Measurements from ENCODE around the gene ZNF778. TPM values are rescaled to one million over a fixed set of nuclear protein-coding genes. Genes with fewer than 3 reads are reported as not detected.
A peak's percentile ranks its signal among the peaks of the same experiment; 100 is the strongest.

Gene ZNF778
- total RNA-seq, 2 donors from 2014 or later = 3.9 to 6.4 TPM

- intact Hi-C loops (cut with DNase I) = no loop called here
- H3K27ac ChIP-seq = no peak overlapping the region
- DNase-seq = no peak
Measured at GRCh38 chr16:89268987-89269735, 51.7 kb downstream of the ZNF778 start.

DNA sequence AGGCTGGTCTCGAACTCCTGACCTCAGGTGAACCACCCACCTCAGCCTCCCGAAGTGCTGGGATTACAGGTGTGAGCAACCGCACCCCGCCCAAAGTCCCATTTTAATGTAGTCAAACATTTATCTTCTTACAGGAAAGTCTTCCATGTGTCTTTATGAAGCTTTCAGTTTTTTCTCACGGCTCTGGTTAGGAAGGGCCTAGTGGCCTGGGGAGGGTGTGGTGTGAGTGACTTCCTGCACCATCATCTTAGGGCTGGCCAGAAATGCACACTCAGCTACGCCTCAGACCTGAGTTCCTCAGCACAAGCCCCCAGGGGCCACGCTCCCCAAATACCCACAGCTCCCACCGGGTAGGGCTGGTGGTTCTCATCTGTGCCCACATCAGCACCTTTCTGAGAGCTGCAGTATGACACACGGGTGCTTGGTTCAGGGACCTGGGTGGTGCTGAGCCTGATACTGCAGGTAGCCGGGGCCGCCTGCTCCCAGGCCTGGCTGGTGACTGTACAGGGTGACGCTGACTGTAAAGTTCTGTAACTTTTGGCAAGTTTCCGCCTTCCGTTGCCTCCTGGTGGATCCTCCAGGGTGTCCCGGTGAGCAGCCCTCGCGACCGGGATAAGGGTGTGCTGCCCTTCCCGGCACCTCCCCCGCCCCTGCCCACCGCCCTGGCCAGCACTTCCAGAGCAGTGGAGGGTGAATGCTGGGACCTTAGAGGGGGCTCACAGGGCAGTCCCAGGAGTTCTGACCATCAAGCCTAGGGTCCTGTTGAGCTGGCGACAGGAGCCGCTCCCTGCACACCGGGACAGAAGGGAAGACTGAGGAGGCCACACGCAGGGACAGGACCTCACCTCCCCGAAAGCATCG, 52.5 kb downstream of the ZNF778 start:
- H3K27ac ChIP-seq = no peak overlapping the region
- DNase-seq = peak; percentile 34

More at GRCh38 chr16:89268987-89269735, 51.7 kb downstream of the ZNF778 start:
- H3K9ac ChIP-seq (ENCODE audit: low read depth in 2 of 2, low read length in 2 of 2) = no peak overlapping the region
- peaks cover under 1% of the 10 kb centered on the region for H3K36me3 ChIP-seq
- H3K4me1 ChIP-seq = no peaks in the 10 kb centered on the region
- no peaks in the 10 kb centered on the region for H3K9me3 ChIP-seq
- H3K27me3 ChIP-seq = no peaks in the 10 kb centered on the region
- H3K4me3 ChIP-seq = no peak overlapping the region
- TF ChIP-seq CTCF (IDR thresholded peaks at IDR 0.05) = no peak

DNA sequence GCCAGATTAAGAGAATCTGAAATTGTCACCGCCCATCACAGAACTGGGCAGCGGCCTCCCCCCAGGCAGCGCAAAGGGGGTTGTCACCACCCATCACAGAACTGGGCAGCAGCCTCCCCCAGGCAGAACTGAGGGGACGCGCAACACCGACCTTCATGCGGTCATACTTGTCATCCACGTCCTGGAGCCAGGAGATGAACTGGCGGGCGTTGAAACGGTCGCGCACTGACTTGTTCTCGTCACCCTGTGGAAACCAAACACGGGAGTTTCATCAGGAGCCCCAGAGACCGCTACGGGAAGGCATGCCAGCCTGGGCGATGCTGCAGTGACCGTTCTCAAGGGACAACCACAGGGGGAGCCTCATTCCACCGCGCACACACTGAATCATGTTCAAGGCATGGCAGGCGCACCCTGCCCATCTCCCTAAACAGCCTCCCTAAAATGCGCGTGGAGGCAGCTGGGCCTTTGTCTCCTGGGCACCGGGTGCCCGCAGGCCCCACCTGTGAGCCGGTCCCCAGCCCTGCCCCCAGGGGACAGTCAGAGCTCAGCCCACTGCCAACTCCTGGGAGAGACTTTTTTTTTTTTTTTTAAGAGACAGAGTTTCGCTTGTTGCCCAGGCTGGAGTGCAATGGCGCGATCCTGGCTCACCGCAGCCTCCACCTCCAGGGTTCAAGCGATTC, 53.3 kb downstream of the ZNF778 start:
- intact Hi-C loops (cut with DNase I) = no loop called here
- Histone ChIP-seq H3K36me3 (peaks cover 15% of the 10 kb centered on the region), H3K27ac (no peak overlapping the region), H3K27me3 (no peaks in the 10 kb centered on the region), H3K9me3 (no peaks in the 10 kb centered on the region), H3K4me1 (no peaks in the 10 kb centered on the region), H3K4me3 (no peak overlapping the region), H3K9ac (ENCODE audit: low read depth in 2 of 2, low read length in 2 of 2) (no peak overlapping the region)
- DNase-seq = no peak
- TF ChIP-seq CTCF (IDR thresholded peaks at IDR 0.05) = no peak

More for the DNA sequence above, 52.5 kb downstream of the ZNF778 start:
- H3K36me3 ChIP-seq = peaks cover 9% of the 10 kb centered on the region
- no peak overlapping the region for H3K9ac ChIP-seq (ENCODE audit: low read depth in 2 of 2, low read length in 2 of 2)
- intact Hi-C loops (cut with DNase I) = no loop called here
- H3K9me3 ChIP-seq = no peaks in the 10 kb centered on the region
- TF ChIP-seq CTCF (IDR thresholded peaks at IDR 0.05) = no peak
- no peaks in the 10 kb centered on the region for H3K27me3 ChIP-seq
- H3K4me3 ChIP-seq = no peak overlapping the region
- H3K4me1 ChIP-seq = no peaks in the 10 kb centered on the region

DNA sequence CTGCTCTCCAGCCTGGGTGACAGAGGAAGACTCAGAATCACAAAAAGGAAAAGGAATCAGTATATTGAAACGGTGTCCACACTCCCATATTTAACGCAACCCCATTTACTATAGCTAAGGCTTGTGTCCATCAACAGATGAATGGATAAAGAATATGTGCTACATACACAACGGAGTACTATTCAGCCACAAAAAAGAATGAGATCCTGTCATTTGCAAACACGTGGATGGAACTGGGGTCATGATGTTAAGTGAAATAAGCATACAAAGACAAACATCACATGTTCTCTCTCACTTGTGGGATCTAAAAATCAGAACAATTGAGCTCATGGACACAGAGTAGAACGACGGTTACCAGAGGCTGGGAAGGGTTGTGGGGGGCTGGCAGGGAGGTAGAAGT, 55.1 kb downstream of the ZNF778 start:
- TF ChIP-seq CTCF (IDR thresholded peaks at IDR 0.05) = no peak

DNA sequence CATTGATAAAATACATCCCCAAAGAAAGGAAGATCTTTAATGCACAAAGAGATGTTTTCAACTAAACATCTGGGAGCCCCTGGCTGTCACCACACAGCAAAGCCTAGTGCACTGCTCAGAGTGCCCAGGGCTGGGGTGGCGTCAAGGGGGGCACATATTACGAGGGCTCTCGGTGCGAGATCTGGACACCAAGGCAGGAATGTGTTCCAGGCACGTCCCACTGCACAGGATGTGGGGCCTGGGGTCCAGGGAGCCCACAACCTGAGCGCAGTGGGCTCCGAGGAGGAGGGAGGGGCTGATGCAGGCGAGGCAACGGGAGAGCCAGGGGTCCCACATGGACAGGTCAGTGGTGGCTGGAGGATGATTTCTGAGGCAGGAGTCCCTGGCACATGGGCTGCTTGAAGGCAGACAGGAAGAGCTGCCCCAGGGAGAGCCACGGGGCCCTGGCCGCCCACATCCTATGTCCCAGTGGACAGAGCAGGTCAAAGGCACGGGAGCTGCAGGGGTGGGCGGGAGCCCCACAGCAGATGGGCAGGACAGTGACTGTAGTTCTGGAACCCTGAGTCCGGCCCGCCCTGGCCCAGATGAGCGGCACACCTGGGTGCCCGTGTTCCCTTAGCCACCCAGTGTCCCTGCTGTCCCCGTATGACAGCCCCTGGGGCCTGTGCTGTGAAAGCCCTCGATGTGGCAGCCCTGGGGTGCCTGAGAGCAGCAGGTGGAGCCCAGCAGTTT, 56.4 kb downstream of the ZNF778 start:
- peaks cover 16% of the 10 kb centered on the region for H3K36me3 ChIP-seq
- no peak overlapping the region for H3K27ac ChIP-seq
- intact Hi-C loops (cut with DNase I) = no loop called here

More for the DNA sequence above, 55.1 kb downstream of the ZNF778 start:
- H3K27ac ChIP-seq = no peak overlapping the region
- intact Hi-C loops (cut with DNase I) = no loop called here
- no peak overlapping the region for H3K9ac ChIP-seq (ENCODE audit: low read depth in 2 of 2, low read length in 2 of 2)
- DNase-seq = no peak
- no peaks in the 10 kb centered on the region for H3K27me3 ChIP-seq
- no peaks in the 10 kb centered on the region for H3K4me1 ChIP-seq
- no peaks in the 10 kb centered on the region for H3K9me3 ChIP-seq
- no peak overlapping the region for H3K4me3 ChIP-seq
- peaks cover 16% of the 10 kb centered on the region for H3K36me3 ChIP-seq

More for the DNA sequence above, 56.4 kb downstream of the ZNF778 start:
- Histone ChIP-seq H3K4me1 (no peaks in the 10 kb centered on the region), H3K9ac (ENCODE audit: low read depth in 2 of 2, low read length in 2 of 2) (no peak overlapping the region), H3K9me3 (no peaks in the 10 kb centered on the region), H3K27me3 (no peaks in the 10 kb centered on the region), H3K4me3 (no peak overlapping the region)
- no peak for DNase-seq
- TF ChIP-seq CTCF (IDR thresholded peaks at IDR 0.05) = no peak

Data from colonic mucosa (tissue), 4 donors.